Stimulated activated naive B cell treated with anti-CD40 and anti-IgM and Interleukin-4, amounts not matched to agents 10 μg/mL and 1 μg/mL and 100 μg/mL, for 72 hours (primary cell): Measurements from ENCODE around the gene SNX9.
A peak's percentile ranks its signal among the peaks of the same experiment; 100 is the strongest.
"Not testable (repeated sequence)": the region's sequence is repeated elsewhere in the genome, so short reads cannot be mapped to it uniquely, and the experiment has no call there.

Experiments used
- ATAC-seq, 2 donors: fragments of 150-1000 bp; cut with Tn5 transposase; replicated peaks; 2 replicates each; pipeline ENCODE4 v1.10.0; 2021; ENCODE audit warnings: moderate library complexity in 1 of 2
- DNase-seq: peaks from one replicate; pipeline ENCODE4 v3.0.0; 2021
- H3K27ac Mint-ChIP-seq: one replicate; pipeline ENCODE4 v1.8.0; 2022; ENCODE audit warnings: mild to moderate bottlenecking, mixed read lengths
- H3K27me3 Mint-ChIP-seq, 2 donors: one replicate each; pipeline ENCODE4 v1.8.0; 2022; ENCODE audit warnings: mixed read lengths in 2 of 2
- H3K36me3 Mint-ChIP-seq, 2 donors: one replicate each; pipeline ENCODE4 v1.8.0; 2022; ENCODE audit warnings: mixed read lengths in 2 of 2, mild to moderate bottlenecking in 1 of 2
- H3K4me1 Mint-ChIP-seq, 2 donors: one replicate each; pipeline ENCODE4 v1.8.0; 2022; ENCODE audit warnings: mixed read lengths in 2 of 2, mild to moderate bottlenecking in 1 of 2
- H3K4me3 Mint-ChIP-seq, 2 donors: one replicate each; pipeline ENCODE4 v1.8.0; 2022; ENCODE audit warnings: mild to moderate bottlenecking in 2 of 2, mixed read lengths in 2 of 2, moderate library complexity in 1 of 2
- H3K9me3 Mint-ChIP-seq, 2 donors: one replicate each; pipeline ENCODE4 v1.8.0; 2022; ENCODE audit warnings: mixed read lengths in 2 of 2, mild to moderate bottlenecking in 1 of 2

Gene SNX9

DNA sequence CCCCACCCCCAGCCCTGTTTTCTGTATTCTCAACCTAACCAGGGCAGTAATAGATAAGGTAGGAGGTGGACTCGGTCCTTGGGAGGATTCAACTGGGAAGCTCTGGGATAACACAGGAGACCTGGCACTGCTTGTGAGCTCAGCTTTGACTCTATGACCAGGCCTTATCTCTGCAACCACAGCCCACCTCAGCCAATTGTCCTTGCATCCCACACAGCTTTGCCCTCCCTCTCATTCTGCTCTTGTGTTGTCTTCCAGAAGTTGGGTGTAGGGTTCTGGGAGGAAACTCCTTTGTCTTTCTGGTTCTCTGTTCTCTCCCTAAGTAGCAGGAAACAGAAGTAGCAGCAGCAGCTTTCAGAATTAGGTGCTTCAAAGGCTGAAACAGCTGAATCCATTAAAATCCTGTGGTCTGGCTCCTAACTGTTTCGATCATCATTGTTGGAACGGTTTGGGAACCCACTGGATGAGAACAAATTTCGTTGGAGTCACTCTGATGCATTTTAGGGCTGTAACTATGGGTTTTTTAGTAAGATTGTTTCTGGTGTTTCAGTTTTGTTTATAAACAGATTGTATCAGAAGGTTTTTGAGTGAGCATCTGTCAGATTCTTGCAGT is 32.4 kb upstream of the SNX9 start:
- H3K27ac Mint-ChIP-seq, result no peak overlapping the region
- H3K4me3 Mint-ChIP-seq, result no peak overlapping the region
- no peaks in the 10 kb centered on the region for H3K4me1 Mint-ChIP-seq
- H3K27me3 Mint-ChIP-seq, result no peaks in the 10 kb centered on the region
- peaks cover 0 to 4% of the 10 kb centered on the region in 2 donors for H3K9me3 Mint-ChIP-seq
- no peak for ATAC-seq
- no peak for DNase-seq
- peaks cover 0 to 4% of the 10 kb centered on the region in 2 donors for H3K36me3 Mint-ChIP-seq

DNA sequence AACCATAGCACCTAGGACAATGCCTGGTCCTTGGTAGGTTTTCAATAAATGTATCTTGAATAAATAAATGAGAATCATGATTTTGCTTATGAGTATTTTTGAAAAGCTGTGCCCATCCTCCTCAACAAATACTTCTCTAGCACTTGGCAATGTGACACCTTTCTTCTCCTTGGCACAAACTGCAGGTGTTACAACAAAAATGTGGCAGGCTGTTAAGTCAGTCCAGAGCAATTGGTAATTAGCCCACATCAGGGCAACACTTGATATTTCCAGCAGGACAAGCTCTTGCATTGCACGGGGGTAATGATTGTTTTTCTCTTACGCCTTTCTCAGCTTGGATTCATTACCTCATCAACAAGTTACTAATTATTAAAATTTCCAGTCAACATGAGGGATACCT is 31.6 kb upstream of the SNX9 start:
- Mint-ChIP-seq H3K36me3 (peaks cover 0 to 4% of the 10 kb centered on the region in 2 donors), H3K27me3 (no peaks in the 10 kb centered on the region), H3K9me3 (peaks cover 0 to 4% of the 10 kb centered on the region in 2 donors), H3K4me3 (no peak overlapping the region), H3K4me1 (no peaks in the 10 kb centered on the region), H3K27ac (no peak overlapping the region)
- ATAC-seq (no peak), DNase-seq (no peak)

DNA sequence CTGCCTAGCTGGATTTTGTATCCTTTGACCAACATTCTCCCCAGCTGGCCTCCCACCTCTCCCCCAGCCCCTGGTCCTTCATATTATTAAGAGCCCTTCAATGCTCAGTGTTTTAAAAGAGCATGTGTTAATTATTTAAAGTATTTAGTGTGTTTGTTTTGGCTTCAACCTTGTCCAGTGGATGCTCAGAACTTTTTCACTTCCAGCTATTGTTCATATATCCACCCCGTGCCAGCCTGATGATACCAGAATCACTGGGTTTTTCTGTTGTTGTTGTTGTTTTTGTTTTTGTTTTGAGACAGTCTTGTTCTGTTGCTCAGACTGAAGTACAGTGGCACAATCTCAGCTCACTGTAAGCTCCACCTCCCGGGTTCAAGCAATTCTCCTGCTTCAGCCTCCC is 30.4 kb upstream of the SNX9 start:
- Mint-ChIP-seq H3K27ac (no peak overlapping the region), H3K9me3 (peaks cover 0 to 4% of the 10 kb centered on the region in 2 donors), H3K36me3 (peaks cover 0 to 6% of the 10 kb centered on the region in 2 donors), H3K27me3 (no peaks in the 10 kb centered on the region), H3K4me1 (peaks cover 2 to 3% of the 10 kb centered on the region in 2 donors), H3K4me3 (no peak overlapping the region)
- ATAC-seq (no peak), DNase-seq (no peak)

DNA sequence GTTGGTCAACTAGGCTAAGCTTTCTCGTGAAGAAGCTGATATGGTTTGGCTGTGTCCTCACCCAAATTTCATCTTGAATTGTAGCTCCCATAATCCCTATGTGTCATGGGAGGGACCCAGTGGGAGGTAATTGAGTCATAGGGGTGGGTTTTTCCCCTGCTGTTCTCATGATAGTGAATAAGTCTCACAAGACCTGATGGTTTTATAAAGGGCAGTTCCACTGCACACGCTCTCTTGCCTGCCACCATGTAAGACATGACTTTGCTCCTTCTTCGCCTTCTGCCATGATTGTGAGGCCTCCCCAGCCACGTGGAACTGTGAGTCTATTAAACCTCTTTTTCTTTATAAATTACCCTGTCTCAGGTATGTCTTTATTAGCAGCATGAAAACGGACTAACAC is 29.0 kb upstream of the SNX9 start:
- H3K27me3 Mint-ChIP-seq, DNase-seq: not testable (repeated sequence)

DNA sequence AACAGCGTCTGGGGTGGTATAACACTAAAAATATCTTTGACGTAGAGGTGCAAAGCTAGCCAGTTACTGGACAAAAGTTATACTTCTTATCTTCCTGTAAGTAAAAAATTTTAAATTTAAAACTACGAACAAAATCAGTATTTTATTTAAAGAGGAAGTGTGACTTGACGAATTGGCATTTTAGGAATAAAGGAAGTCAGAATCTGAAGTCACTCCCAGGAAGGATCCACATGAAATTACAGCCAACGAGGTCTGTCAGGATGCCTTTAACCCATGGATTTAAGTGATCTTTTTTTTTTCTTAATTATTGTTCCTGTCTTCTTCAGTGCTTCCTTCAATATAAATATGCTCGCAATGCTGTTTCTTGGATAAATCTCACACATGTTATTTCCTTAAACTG is 27.2 kb upstream of the SNX9 start:
- Mint-ChIP-seq H3K27me3 (no peaks in the 10 kb centered on the region), H3K36me3 (peaks cover 9 to 25% of the 10 kb centered on the region in 2 donors), H3K27ac (no peak overlapping the region), H3K9me3 (peaks cover 8 to 17% of the 10 kb centered on the region in 2 donors), H3K4me1 (peaks cover 25 to 31% of the 10 kb centered on the region in 2 donors), H3K4me3 (no peak overlapping the region)
- DNase-seq, result no peak
- ATAC-seq, result no peak

More for the DNA sequence above, 29.0 kb upstream of the SNX9 start:
- Mint-ChIP-seq H3K36me3 (peaks cover 7 to 18% of the 10 kb centered on the region in 2 donors), H3K4me1 (peaks cover 12 to 16% of the 10 kb centered on the region in 2 donors), H3K9me3 (peaks cover 8 to 10% of the 10 kb centered on the region in 2 donors), H3K27ac (peak overlapping the region; percentile 7)
- ATAC-seq, H3K4me3 Mint-ChIP-seq: not testable (repeated sequence)

DNA sequence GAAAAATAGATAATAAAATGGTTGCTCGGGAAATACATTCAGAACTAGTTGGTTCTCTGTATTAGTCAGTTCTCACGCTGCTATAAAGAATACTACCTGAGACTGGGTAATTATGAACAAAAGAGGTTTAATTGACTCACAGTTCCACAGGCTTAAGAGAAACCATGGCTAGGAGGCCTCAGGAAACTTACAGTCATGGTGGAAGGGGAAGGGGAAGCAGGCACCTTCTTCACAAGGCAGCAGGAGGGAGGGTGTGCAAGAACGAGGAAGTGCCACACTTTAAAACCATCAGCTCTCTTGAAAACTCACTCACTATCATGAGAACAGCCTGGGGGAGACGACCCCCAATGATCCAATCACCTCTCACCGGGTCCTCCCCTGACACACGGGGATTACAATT is 24.2 kb upstream of the SNX9 start:
- peaks cover 9 to 25% of the 10 kb centered on the region in 2 donors for H3K36me3 Mint-ChIP-seq

DNA sequence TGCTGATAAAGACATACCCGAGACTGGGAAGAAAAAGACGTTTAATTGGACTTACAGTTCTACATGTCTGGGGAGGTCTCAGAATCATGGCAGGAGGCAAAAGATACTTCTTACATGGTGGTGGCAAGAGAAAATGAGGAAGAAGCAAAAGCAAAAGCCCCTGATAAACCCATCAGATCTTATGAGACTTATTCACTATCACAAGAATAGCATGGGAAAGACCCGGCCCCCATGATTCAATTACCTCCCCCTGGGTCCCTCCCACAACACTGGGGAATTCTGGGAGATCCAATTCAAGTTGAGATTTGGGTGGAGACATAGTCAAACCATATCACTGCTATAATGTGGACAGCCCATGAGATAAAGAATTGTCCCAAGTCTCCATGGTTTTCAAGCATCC is 23.5 kb upstream of the SNX9 start:
- H3K27me3 Mint-ChIP-seq, ATAC-seq, DNase-seq: not testable (repeated sequence)
- Mint-ChIP-seq H3K4me1 (peaks cover 44 to 58% of the 10 kb centered on the region in 2 donors), H3K36me3 (peaks cover 9 to 25% of the 10 kb centered on the region in 2 donors), H3K9me3 (peaks cover 4 to 17% of the 10 kb centered on the region in 2 donors), H3K4me3 (peak overlapping the region in 1 of 2 donors; percentile 13), H3K27ac (peak overlapping the region; percentile 91)

More for the DNA sequence above, 24.2 kb upstream of the SNX9 start:
- peak overlapping the region; percentile 91 for H3K27ac Mint-ChIP-seq
- no peak overlapping the region for H3K4me3 Mint-ChIP-seq
- H3K9me3 Mint-ChIP-seq, result peaks cover 7 to 17% of the 10 kb centered on the region in 2 donors
- H3K4me1 Mint-ChIP-seq, result peaks cover 41 to 52% of the 10 kb centered on the region in 2 donors
- DNase-seq (no peak), ATAC-seq (no peak)
- no peaks in the 10 kb centered on the region for H3K27me3 Mint-ChIP-seq

DNA sequence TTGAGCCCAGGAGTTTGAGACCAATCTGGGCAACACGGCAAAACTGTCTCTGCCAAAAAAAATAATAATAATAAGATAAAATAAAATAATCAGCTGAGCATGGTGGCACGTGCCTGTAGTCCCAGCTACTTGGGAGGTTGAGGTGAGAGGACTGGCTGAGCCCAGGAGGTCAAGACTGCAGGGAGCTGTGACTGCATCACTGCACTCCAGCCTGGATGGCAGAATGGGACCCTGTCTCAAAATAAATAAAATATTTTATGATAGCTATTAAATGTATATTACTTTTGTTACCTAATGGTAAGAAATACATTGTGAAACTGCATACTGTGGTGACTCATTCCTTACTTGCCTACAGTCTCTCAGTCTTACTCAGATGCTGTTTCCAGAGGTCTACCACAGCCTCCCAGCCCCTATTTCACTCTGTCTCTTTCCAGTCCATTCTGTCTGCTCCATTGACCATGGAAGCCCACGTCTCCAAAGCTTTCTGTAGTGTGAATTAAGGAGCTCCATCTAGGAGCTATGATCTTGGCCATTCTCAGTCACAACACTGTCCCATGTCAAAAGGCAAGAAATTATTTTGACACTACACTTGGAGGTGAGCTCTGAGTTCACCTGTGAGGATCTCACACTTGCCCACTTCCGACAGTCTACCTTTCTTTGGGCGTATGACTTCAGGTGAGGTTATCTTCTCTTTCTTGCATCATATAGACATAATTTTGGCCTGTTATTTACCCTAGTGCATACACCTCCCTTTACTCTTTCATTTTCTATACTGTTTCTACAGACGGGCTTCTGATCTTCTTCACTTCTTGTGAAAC is 22.4 kb upstream of the SNX9 start:
- peaks cover 9 to 29% of the 10 kb centered on the region in 2 donors for H3K36me3 Mint-ChIP-seq
- H3K4me1 Mint-ChIP-seq, result peaks cover 47 to 68% of the 10 kb centered on the region in 2 donors
- H3K27me3 Mint-ChIP-seq, result no peaks in the 10 kb centered on the region

DNA sequence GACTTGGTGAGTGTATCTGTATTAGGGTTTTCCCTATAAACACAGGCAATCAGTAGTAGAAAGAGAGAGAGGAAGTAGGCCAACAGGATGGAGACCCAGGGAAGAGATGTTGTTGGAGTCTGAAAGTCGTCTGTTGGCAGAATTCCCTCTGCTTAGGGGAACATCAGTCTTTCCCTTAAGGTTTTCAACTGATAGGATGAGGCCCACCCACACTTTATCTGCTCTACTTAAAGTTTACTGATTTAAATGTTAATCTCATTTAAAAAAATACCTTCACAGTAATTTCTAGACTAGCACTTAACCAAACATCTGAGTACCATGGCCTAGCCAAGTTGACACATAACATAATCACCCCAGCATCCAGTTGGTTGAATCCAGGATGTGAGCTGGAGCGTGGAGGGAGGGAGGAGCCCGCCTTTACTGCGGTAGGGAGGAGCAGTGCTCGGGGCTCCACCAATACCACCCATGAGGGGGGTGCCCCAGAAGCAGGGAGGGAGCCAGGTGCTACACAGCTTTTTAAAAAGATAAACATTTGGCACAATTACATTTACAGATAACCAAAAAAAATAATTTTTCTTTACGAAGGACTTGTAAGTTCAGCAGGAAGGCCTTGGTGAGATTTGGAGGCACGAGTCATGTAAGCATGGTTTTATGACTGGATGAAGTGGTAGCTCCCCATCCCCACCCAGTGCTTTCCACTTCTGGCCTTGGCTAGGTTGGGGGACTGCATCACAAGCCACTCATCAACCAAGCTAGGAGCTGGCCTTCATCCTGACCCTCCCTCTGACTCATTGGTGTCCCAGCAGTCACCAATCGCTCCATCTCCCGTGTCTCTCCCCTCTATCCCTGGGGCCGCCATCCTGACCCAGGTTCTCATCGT is 18.4 kb upstream of the SNX9 start:
- H3K4me3 Mint-ChIP-seq, result no peak overlapping the region
- no peak for DNase-seq

More for the DNA sequence above, 22.4 kb upstream of the SNX9 start:
- Mint-ChIP-seq H3K27ac (peak overlapping the region; percentile 83), H3K9me3 (peaks cover 8 to 22% of the 10 kb centered on the region in 2 donors), H3K4me3 (peak overlapping the region in 1 of 2 donors; percentile 20)
- DNase-seq (peak; percentile 57), ATAC-seq (peak; percentile 96 to 98)

DNA sequence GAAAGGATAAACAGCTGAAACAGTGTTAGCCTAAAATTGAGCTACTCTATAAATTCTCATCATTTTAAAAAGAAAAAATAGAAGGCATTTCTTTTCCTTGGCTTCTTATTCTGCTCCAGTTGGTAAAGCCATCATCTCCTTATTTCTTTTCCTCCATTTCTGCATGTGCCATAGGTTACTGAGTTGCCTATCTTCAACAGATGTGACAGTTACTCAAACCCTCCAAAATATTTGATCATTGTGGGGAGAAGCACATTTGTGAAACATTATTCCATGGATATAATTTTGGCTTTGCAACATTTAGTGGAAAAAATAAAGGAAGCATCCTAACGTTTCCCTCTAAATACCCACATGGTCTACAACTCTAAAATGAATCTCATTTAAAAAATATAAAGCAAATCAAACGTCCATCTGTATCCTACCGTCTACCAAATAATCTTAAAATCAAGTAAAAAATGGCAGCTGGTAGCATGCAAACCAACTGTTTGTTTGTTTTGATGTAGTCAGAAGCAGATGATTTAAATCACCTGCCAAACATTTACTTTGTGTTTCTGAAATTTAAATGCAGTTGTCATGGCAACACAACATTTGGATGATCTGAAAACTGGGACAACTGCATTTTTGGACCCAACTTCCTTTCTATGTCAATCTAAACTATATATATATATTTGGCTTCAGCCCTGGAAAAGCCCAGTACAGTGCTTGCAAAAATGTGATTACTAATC is 16.8 kb upstream of the SNX9 start:
- H3K9me3 Mint-ChIP-seq, result peaks cover 13% of the 10 kb centered on the region in 2 donors
- H3K36me3 Mint-ChIP-seq, result peaks cover 6 to 11% of the 10 kb centered on the region in 2 donors
- ATAC-seq (no peak), DNase-seq (no peak)
- H3K4me1 Mint-ChIP-seq, result peaks cover 20 to 32% of the 10 kb centered on the region in 2 donors
- no peak overlapping the region for H3K27ac Mint-ChIP-seq
- H3K4me3 Mint-ChIP-seq, result no peak overlapping the region
- no peaks in the 10 kb centered on the region for H3K27me3 Mint-ChIP-seq

More for the DNA sequence above, 18.4 kb upstream of the SNX9 start:
- peak overlapping the region; percentile 63 for H3K27ac Mint-ChIP-seq
- no peaks in the 10 kb centered on the region for H3K27me3 Mint-ChIP-seq
- H3K9me3 Mint-ChIP-seq, result peaks cover 10 to 11% of the 10 kb centered on the region in 2 donors
- peaks cover 6 to 11% of the 10 kb centered on the region in 2 donors for H3K36me3 Mint-ChIP-seq
- ATAC-seq, result peak; percentile 14 to 30
- peaks cover 29 to 46% of the 10 kb centered on the region in 2 donors for H3K4me1 Mint-ChIP-seq

DNA sequence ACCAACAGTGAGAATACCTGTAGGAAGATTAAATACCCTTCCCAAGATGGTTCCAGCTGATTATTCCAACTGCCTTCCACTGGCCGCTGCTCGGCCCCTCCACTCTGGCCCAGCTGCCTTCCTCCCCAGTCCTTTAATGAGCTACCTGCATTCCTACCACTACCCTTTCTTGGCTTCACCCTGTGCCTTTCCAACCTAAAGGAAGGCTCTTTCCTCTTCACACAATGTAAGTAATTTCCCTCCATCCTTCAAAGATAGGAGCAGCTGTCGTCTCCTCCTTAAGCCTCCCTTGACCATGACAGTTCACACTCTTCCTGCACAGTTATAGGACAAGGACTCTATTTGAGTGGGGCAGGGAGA is 16.2 kb upstream of the SNX9 start:
- ATAC-seq (no peak), DNase-seq (no peak)
- Mint-ChIP-seq H3K4me3 (no peak overlapping the region), H3K27me3 (no peaks in the 10 kb centered on the region), H3K36me3 (peaks cover 6 to 11% of the 10 kb centered on the region in 2 donors), H3K27ac (no peak overlapping the region), H3K4me1 (peaks cover 17 to 30% of the 10 kb centered on the region in 2 donors), H3K9me3 (peaks cover 13 to 14% of the 10 kb centered on the region in 2 donors)

DNA sequence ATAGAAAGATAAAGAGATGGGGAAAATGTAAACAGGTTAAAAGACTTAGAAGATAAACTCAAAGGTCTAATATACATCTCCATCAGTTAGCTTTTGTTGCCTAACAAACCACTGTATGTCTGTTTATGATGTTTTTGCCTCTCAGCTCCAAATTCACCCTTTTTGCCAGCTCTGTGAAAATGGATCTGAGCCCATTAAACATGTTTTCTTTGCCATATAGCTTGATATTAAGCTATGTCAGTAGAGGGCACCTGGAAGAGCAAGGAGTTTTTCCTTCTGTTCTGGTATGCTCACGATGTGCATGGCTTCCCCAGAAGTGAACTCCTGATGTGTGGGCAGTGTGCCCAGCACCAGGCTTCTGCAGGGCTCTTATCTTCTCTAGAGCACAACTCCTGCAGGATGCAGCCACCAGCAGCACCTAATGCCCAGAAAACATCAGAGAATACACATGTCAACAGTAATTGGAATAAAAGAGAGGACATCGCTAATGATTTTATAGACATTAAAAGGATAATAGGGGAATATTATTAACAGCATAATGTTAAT is 14.6 kb upstream of the SNX9 start:
- Mint-ChIP-seq H3K27ac (no peak overlapping the region), H3K27me3 (no peaks in the 10 kb centered on the region), H3K4me1 (peaks cover 17 to 34% of the 10 kb centered on the region in 2 donors), H3K4me3 (no peak overlapping the region), H3K9me3 (peaks cover 13 to 17% of the 10 kb centered on the region in 2 donors), H3K36me3 (peaks cover 6 to 11% of the 10 kb centered on the region in 2 donors)
- DNase-seq, result no peak
- ATAC-seq, result no peak

DNA sequence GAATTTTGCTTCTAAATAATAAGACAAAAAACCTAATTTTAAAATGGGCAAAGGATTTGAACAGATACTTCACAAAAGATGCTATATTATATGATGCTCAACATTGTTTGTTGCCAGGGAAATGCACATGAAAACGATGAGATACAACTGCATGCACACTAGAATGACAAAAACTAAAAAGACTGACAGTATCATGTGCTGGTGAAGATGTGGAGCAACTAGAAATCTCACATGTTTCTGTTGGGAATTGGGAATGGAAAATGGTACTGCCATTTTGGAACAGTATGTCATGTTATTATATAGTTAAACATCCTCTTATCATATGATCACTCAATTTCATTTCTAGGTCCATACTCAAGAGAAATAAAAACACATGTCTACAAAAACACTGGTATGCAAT is 13.4 kb upstream of the SNX9 start:
- ATAC-seq (no peak), DNase-seq (no peak)
- peaks cover 6 to 7% of the 10 kb centered on the region in 2 donors for H3K36me3 Mint-ChIP-seq
- H3K27me3 Mint-ChIP-seq, result no peaks in the 10 kb centered on the region
- peaks cover 16 to 38% of the 10 kb centered on the region in 2 donors for H3K4me1 Mint-ChIP-seq
- no peak overlapping the region for H3K27ac Mint-ChIP-seq
- peaks cover 13 to 17% of the 10 kb centered on the region in 2 donors for H3K9me3 Mint-ChIP-seq
- H3K4me3 Mint-ChIP-seq, result no peak overlapping the region
